ENCODE measurements around the gene PTOV1.

Gene PTOV1

DNA sequence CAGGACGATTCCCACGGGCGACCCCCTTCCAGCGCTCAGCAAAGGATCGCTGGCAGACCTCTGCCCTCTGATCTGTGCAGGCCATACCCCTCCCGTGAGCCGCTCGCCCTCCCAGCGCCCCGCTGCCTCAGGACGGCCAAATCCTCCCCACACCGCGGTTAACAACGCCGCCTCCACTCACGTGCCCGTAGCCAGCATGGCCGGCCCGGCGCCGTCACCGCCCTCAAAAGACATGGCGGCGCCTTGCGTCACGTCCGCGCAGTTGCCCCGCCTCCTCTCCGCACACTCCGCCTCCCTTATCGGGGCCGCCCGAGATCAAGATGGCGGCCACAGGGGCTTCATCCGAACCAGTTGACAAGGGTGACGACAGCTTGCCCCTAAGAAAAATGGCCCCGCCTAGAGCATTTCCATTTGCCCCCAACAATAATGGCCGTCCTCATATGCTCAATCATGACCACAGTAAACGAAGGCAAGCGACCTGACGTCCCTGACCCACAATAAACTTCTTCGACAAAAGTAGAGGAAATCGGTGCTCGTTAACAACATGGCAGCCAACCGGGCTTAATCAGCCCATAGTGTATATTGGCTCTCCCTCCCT, 25.6 kb downstream of the PTOV1 start (continued):
- TF ChIP-seq, protein P1, sequence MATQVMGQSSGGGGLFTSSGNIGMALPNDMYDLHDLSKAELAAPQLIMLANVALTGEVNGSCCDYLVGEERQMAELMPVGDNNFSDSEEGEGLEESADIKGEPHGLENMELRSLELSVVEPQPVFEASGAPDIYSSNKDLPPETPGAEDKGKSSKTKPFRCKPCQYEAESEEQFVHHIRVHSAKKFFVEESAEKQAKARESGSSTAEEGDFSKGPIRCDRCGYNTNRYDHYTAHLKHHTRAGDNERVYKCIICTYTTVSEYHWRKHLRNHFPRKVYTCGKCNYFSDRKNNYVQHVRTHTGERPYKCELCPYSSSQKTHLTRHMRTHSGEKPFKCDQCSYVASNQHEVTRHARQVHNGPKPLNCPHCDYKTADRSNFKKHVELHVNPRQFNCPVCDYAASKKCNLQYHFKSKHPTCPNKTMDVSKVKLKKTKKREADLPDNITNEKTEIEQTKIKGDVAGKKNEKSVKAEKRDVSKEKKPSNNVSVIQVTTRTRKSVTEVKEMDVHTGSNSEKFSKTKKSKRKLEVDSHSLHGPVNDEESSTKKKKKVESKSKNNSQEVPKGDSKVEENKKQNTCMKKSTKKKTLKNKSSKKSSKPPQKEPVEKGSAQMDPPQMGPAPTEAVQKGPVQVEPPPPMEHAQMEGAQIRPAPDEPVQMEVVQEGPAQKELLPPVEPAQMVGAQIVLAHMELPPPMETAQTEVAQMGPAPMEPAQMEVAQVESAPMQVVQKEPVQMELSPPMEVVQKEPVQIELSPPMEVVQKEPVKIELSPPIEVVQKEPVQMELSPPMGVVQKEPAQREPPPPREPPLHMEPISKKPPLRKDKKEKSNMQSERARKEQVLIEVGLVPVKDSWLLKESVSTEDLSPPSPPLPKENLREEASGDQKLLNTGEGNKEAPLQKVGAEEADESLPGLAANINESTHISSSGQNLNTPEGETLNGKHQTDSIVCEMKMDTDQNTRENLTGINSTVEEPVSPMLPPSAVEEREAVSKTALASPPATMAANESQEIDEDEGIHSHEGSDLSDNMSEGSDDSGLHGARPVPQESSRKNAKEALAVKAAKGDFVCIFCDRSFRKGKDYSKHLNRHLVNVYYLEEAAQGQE (tag by site-specific recombination; IDR thresholded peaks at IDR 0.05): no peak
- no peak for TF ChIP-seq REPIN1 (tag by site-specific recombination; IDR thresholded peaks at IDR 0.05; ENCODE audit: low read depth)
- TF ChIP-seq ZNF621 (tag by site-specific recombination; IDR thresholded peaks at IDR 0.05): no peak
- TF ChIP-seq KLF16 (tag by site-specific recombination; IDR thresholded peaks at IDR 0.05): peak; percentile 88
- TF ChIP-seq ZNF707 (tag by site-specific recombination; IDR thresholded peaks at IDR 0.05): no peak
- no peak for TF ChIP-seq HOXC10 (CRISPR knock-in tag; IDR thresholded peaks at IDR 0.05)
- no peak for TF ChIP-seq PRDM1 (tag by site-specific recombination; IDR thresholded peaks at IDR 0.05)
- no peak for TF ChIP-seq SALL2 (tag by site-specific recombination; IDR thresholded peaks at IDR 0.05; ENCODE audit: borderline replicate concordance)
- no peak for TF ChIP-seq ZNF10 (tag by site-specific recombination; IDR thresholded peaks at IDR 0.05)
- TF ChIP-seq ZNF274 (IDR thresholded peaks at IDR 0.05; ENCODE audit: low read length): no peak
- TF ChIP-seq ZNF274 (tag by site-specific recombination; IDR thresholded peaks at IDR 0.05; ENCODE audit: borderline replicate concordance): no peak
- no peak for TF ChIP-seq ZNF23 (tag by site-specific recombination; IDR thresholded peaks at IDR 0.05; ENCODE audit: borderline replicate concordance)
- no peak for TF ChIP-seq ZNF514 (tag by site-specific recombination; IDR thresholded peaks at IDR 0.05)
- 0 out of 2 replicates have a peak, but pooled peaks have one; percentile 11 for TF ChIP-seq KLF7 (tag by site-specific recombination; IDR thresholded peaks at IDR 0.05; ENCODE audit: borderline replicate concordance)
- TF ChIP-seq ZNF530 (tag by site-specific recombination; IDR thresholded peaks at IDR 0.05; ENCODE audit: low read depth): no peak
- TF ChIP-seq IKZF3 (tag by site-specific recombination; IDR thresholded peaks at IDR 0.05): no peak
- TF ChIP-seq, protein P2, sequence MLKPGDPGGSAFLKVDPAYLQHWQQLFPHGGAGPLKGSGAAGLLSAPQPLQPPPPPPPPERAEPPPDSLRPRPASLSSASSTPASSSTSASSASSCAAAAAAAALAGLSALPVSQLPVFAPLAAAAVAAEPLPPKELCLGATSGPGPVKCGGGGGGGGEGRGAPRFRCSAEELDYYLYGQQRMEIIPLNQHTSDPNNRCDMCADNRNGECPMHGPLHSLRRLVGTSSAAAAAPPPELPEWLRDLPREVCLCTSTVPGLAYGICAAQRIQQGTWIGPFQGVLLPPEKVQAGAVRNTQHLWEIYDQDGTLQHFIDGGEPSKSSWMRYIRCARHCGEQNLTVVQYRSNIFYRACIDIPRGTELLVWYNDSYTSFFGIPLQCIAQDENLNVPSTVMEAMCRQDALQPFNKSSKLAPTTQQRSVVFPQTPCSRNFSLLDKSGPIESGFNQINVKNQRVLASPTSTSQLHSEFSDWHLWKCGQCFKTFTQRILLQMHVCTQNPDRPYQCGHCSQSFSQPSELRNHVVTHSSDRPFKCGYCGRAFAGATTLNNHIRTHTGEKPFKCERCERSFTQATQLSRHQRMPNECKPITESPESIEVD (tag by site-specific recombination; IDR thresholded peaks at IDR 0.05): no peak
- TF ChIP-seq ZNF529 (tag by site-specific recombination; IDR thresholded peaks at IDR 0.05; ENCODE audit: insufficient replicate concordance): no peak
- TF ChIP-seq ZNF311 (tag by site-specific recombination; IDR thresholded peaks at IDR 0.05; ENCODE audit: borderline replicate concordance): no peak
- peak; percentile 60 for TF ChIP-seq KLF9 (tag by site-specific recombination; IDR thresholded peaks at IDR 0.05; ENCODE audit: low read depth)
- TF ChIP-seq ZNF37A (tag by site-specific recombination; IDR thresholded peaks at IDR 0.05): no peak
- TF ChIP-seq GLI4 (tag by site-specific recombination; IDR thresholded peaks at IDR 0.05): no peak
- no peak for TF ChIP-seq WT1 (tag by site-specific recombination; IDR thresholded peaks at IDR 0.05)
- TF ChIP-seq, protein P3, sequence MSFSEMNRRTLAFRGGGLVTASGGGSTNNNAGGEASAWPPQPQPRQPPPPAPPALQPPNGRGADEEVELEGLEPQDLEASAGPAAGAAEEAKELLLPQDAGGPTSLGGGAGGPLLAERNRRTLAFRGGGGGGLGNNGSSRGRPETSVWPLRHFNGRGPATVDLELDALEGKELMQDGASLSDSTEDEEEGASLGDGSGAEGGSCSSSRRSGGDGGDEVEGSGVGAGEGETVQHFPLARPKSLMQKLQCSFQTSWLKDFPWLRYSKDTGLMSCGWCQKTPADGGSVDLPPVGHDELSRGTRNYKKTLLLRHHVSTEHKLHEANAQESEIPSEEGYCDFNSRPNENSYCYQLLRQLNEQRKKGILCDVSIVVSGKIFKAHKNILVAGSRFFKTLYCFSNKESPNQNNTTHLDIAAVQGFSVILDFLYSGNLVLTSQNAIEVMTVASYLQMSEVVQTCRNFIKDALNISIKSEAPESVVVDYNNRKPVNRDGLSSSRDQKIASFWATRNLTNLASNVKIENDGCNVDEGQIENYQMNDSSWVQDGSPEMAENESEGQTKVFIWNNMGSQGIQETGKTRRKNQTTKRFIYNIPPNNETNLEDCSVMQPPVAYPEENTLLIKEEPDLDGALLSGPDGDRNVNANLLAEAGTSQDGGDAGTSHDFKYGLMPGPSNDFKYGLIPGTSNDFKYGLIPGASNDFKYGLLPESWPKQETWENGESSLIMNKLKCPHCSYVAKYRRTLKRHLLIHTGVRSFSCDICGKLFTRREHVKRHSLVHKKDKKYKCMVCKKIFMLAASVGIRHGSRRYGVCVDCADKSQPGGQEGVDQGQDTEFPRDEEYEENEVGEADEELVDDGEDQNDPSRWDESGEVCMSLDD (tag by site-specific recombination; IDR thresholded peaks at IDR 0.05): peak; percentile 80; the same call in 1 of the 2 replicates
- TF ChIP-seq ZXDB (tag by site-specific recombination; IDR thresholded peaks at IDR 0.05): no peak; the same call in 1 of the 2 replicates
- TF ChIP-seq ZNF211 (tag by site-specific recombination; IDR thresholded peaks at IDR 0.05; ENCODE audit: low read depth): no peak
- TF ChIP-seq, protein P4, sequence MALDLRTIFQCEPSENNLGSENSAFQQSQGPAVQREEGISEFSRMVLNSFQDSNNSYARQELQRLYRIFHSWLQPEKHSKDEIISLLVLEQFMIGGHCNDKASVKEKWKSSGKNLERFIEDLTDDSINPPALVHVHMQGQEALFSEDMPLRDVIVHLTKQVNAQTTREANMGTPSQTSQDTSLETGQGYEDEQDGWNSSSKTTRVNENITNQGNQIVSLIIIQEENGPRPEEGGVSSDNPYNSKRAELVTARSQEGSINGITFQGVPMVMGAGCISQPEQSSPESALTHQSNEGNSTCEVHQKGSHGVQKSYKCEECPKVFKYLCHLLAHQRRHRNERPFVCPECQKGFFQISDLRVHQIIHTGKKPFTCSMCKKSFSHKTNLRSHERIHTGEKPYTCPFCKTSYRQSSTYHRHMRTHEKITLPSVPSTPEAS (tag by site-specific recombination; IDR thresholded peaks at IDR 0.05): no peak
- no peak for TF ChIP-seq ZNF155 (tag by site-specific recombination; IDR thresholded peaks at IDR 0.05)
- TF ChIP-seq ZNF266 (tag by site-specific recombination; IDR thresholded peaks at IDR 0.05; ENCODE audit: low read depth): no peak

All from HEK293 (cell line).